Neuronal stem cell (in vitro differentiated cells): ENCODE measurements around the gene ST8SIA6. TPM values are rescaled to one million over a fixed set of nuclear protein-coding genes. Genes with fewer than 3 reads are reported as not detected.

Experiments used
- small RNA-seq: library from polyadenylated mRNA; stranded (forward); fragments of <200 nt; extraction: miRNeasy Mini kit (QIAGEN cat#:217004); gene quantifications from one replicate; pipeline ENCODE3, GENCODE V24; 2013; ENCODE audit not compliant: insufficient read depth

ST8SIA6 gene

Small RNA genes lying within 50 kb of the gene (small RNA-seq; reads per million reads assigned to genes)
- not detected for gene RF00019
